Measurements from ENCODE around the gene MLIP. TPM values are rescaled to one million over a fixed set of nuclear protein-coding genes. Genes with fewer than 3 reads are reported as not detected.

The MLIP gene
- total and polyA plus RNA-seq, 2 of the 8 experiments (the other 6 are each of a cell fraction or from before 2014, with no cell fraction given): not detected

GRCh38 chr6:54112151-54112650, 958 bp downstream of the MLIP start:
- Histone ChIP-seq H3K27ac (ENCODE audit: low read depth, low read length) (no peak overlapping the region), H3K23me2 (ENCODE audit: low read depth, low read length) (no peaks in the 10 kb centered on the region; the same call in 1 of the 2 replicates), H3K14ac (ENCODE audit: insufficient read length) (no peak overlapping the region), H3K4me2 (ENCODE audit: insufficient read depth in 1 of 2, low read depth in 2 of 2, low read length in 2 of 2) (no peak overlapping the region), H2BK15ac (ENCODE audit: low read length) (no peak overlapping the region), H2BK20ac (ENCODE audit: low read length) (no peak overlapping the region), H3K9ac (replicated peaks in 1 of 4; ENCODE audit: extremely low read depth in 1 of 4, low read depth in 3 of 4, low read length in 3 of 4) (no peak overlapping the region), H4K20me1 (replicated peaks in 1 of 2; ENCODE audit: control insufficient read depth in 1 of 2, insufficient read depth in 2 of 2, low read length in 2 of 2) (no peaks in the 10 kb centered on the region), H3K18ac (ENCODE audit: extremely low read depth, low read length) (no peak overlapping the region), H3K56ac (replicated peaks; ENCODE audit: insufficient read length, low read depth, low read length) (no peak overlapping the region), H4K8ac (ENCODE audit: extremely low read depth, insufficient read depth, low read length) (no peak overlapping the region), H3K79me1 (ENCODE audit: low read depth, low read length) (no peaks in the 10 kb centered on the region), H2BK12ac (ENCODE audit: low read depth, low read length) (no peak overlapping the region), H2BK120ac (replicated peaks; ENCODE audit: low read depth, low read length) (no peak overlapping the region), H3K27me3 (replicated peaks in 1 of 4; ENCODE audit: control insufficient read depth in 3 of 4, extremely low read depth in 1 of 4, insufficient read depth in 3 of 4, low read length in 3 of 4) (no peaks in the 10 kb centered on the region), H2AFZ (ENCODE audit: low read length) (no peak overlapping the region), H3K23ac (ENCODE audit: insufficient read length) (no peak overlapping the region), H3K4me3 (ENCODE audit: extremely low read depth in 1 of 4, insufficient read depth in 2 of 4, low read depth in 3 of 4, low read length in 4 of 4) (no peak overlapping the region), H3K4ac (replicated peaks; ENCODE audit: insufficient read length, low read depth, low read length) (no peak overlapping the region), H2AK5ac (ENCODE audit: low read depth, low read length) (no peak overlapping the region), H2BK5ac (ENCODE audit: low read depth, low read length) (no peak overlapping the region), H4K5ac (ENCODE audit: insufficient read length, low read depth, low read length) (no peak overlapping the region), H3K79me2 (ENCODE audit: control insufficient read depth in 1 of 2, insufficient read depth in 2 of 2, low read length in 2 of 2) (no peaks in the 10 kb centered on the region), H3K9me3 (ENCODE audit: insufficient read depth in 2 of 2, low read depth in 1 of 2, low read length in 1 of 2) (no peaks in the 10 kb centered on the region), H4K91ac (replicated peaks; ENCODE audit: insufficient read length, low read length) (no peak overlapping the region), H3K36me3 (ENCODE audit: control insufficient read depth in 2 of 4, insufficient read depth in 4 of 4, low read length in 3 of 4) (no peaks in the 10 kb centered on the region), H3K4me1 (replicated peaks in 1 of 4; ENCODE audit: control insufficient read depth in 3 of 4, insufficient read depth in 4 of 4, low read length in 3 of 4) (0 out of 7 replicates have a peak, but pooled peaks cover 0 to 2% (median 0%) of the 10 kb centered on the region in 4 experiments)
- DNase-seq (ENCODE audit: low read depth in 1 of 2, low spot score in 2 of 2) (no peak), FAIRE-seq (no peak)
- 83% methylated on average over 1 of the region's 1 CpG; no CpG with 5 or more reads in 1 of the 2 experiments for WGBS, 2 experiments (ENCODE audit: extremely low coverage in 1 of 2, insufficient coverage in 1 of 2, insufficient read length in 1 of 2, insufficient replicate concordance in 2 of 2, low coverage in 1 of 2, low lambda C conversion rate in 2 of 2, missing lambda C conversion rate in 1 of 2)
- POLR2A ChIA-PET (ENCODE audit: partially characterized antibody): no interaction called here
- CTCF ChIA-PET (ENCODE audit: partially characterized antibody): interaction anchor here (0.7 kb wide), 1 partner anchor 20 kb away, joined by 3 read pairs; no protein-coding TSS in a partner anchor
- TF ChIP-seq TCF12 (IDR thresholded peaks at IDR 0.05; ENCODE audit: low read depth, low read length) (no peak), RBBP5 (IDR thresholded peaks at IDR 0.05; ENCODE audit: borderline replicate concordance, low read depth, low read length) (no peak), GTF2F1 (IDR thresholded peaks at IDR 0.05; ENCODE audit: borderline replicate concordance, low read depth, low read length) (no peak), CTBP2 (IDR thresholded peaks at IDR 0.05; ENCODE audit: borderline replicate concordance, insufficient read depth, insufficient read length, low read length) (no peak), ATF2 (IDR thresholded peaks at IDR 0.05; ENCODE audit: low read length) (no peak), CEBPB (IDR thresholded peaks at IDR 0.05; ENCODE audit: low read depth, low read length) (no peak), E2F6 (IDR thresholded peaks at IDR 0.05) (no peak), SIRT6 (IDR thresholded peaks at IDR 0.05; ENCODE audit: low read length) (no peak), CTCF (IDR thresholded peaks at IDR 0.05; ENCODE audit: control extremely low read depth in 1 of 3, insufficient read depth in 1 of 3, low read depth in 1 of 3, low read length in 3 of 3) (no peak)
